GM12878 (cell line): ENCODE results near the gene SLC29A1. TPM values are rescaled to one million over a fixed set of nuclear protein-coding genes. Genes with fewer than 3 reads are reported as not detected.
A peak's percentile ranks its signal among the peaks of the same experiment; 100 is the strongest.

Source experiments
- BCL11A ChIP-seq: IDR thresholded peaks from 2 replicates; pipeline ENCODE4 v1.6.1; 2011; ENCODE audit warnings: low read depth, low read length
- CBX3 ChIP-seq: fragments of 200-600 bp; sonication (generic); IDR thresholded peaks from 2 replicates; pipeline ENCODE4 v1.6.1; 2016; ENCODE audit warnings: low read depth, borderline replicate concordance
- CHD1 ChIP-seq: IDR thresholded peaks from 2 replicates; pipeline ENCODE4 v1.6.1; 2012; ENCODE audit warnings: low read depth, low read length, improper control_type of control experiment
- CHD4 ChIP-seq: fragments of 200-600 bp; sonication (generic); IDR thresholded peaks from 2 replicates; pipeline ENCODE4 v1.6.1; 2016; ENCODE audit warnings: mild to moderate bottlenecking
- DPF2 ChIP-seq: fragments of 450-650 bp; IDR thresholded peaks from 2 replicates; pipeline ENCODE4 v1.6.1; 2017; ENCODE audit warnings: mild to moderate bottlenecking
- ELK1 ChIP-seq: IDR thresholded peaks from 2 replicates; pipeline ENCODE4 v1.6.1; 2012; ENCODE audit warnings: low read depth, low read length, improper control_type of control experiment
- JUNB ChIP-seq: IDR thresholded peaks from 2 replicates; pipeline ENCODE4 v1.6.1; 2016; ENCODE audit warnings: antibody characterized with exemption, mild to moderate bottlenecking
- KLF5 ChIP-seq: fragments of 450-650 bp; IDR thresholded peaks from 2 replicates; pipeline ENCODE4 v1.6.1; 2014; ENCODE audit warnings: mild to moderate bottlenecking; ENCODE audit not compliant: partially characterized antibody
- MYC ChIP-seq: IDR thresholded peaks from 2 replicates; pipeline ENCODE4 v1.6.1; 2011; ENCODE audit warnings: mild to moderate bottlenecking, low read length, moderate library complexity, inconsistent platforms; ENCODE audit not compliant: insufficient read depth, insufficient replicate concordance, insufficient read length, severe bottlenecking
- PKNOX1 ChIP-seq: fragments of 450-650 bp; IDR thresholded peaks from 2 replicates; pipeline ENCODE4 v1.6.1; 2016; ENCODE audit warnings: mild to moderate bottlenecking
- RAD21 ChIP-seq: IDR thresholded peaks from 2 replicates; pipeline ENCODE4 v1.6.1; 2011; ENCODE audit warnings: mild to moderate bottlenecking, low read depth, low read length, moderate library complexity; ENCODE audit not compliant: insufficient read depth
- RELA ChIP-seq: fragments of 450-650 bp; IDR thresholded peaks from 2 replicates; pipeline ENCODE4 v1.8.0; 2014; ENCODE audit warnings: borderline replicate concordance; ENCODE audit not compliant: partially characterized antibody
- RUNX3 ChIP-seq: IDR thresholded peaks from 2 replicates; pipeline ENCODE4 v1.6.1; 2012; ENCODE audit warnings: low read length, inconsistent platforms
- SMAD5 ChIP-seq: IDR thresholded peaks from 2 replicates; pipeline ENCODE4 v1.6.1; 2016; ENCODE audit warnings: antibody characterized with exemption, low read depth
- SMC3 ChIP-seq: IDR thresholded peaks from 2 replicates; pipeline ENCODE4 v1.6.1; 2011; ENCODE audit warnings: low read length, improper control_type of control experiment, borderline replicate concordance
- SUZ12 ChIP-seq: fragments of 200-600 bp; sonication (generic); IDR thresholded peaks from one replicate; pipeline ENCODE4 v1.6.1; 2018; ENCODE audit warnings: antibody characterized with exemption, mild to moderate bottlenecking; ENCODE audit not compliant: unreplicated experiment
- TAF1 ChIP-seq: IDR thresholded peaks from 2 replicates; pipeline ENCODE4 v1.6.1; 2011; ENCODE audit warnings: mild to moderate bottlenecking, low read depth, low read length, borderline replicate concordance
- TARDBP ChIP-seq: IDR thresholded peaks from 2 replicates; pipeline ENCODE4 v1.6.1; 2016; ENCODE audit warnings: borderline replicate concordance
- TBL1XR1 ChIP-seq: IDR thresholded peaks from 2 replicates; pipeline ENCODE4 v1.6.1; 2012; ENCODE audit warnings: low read depth, low read length, improper control_type of control experiment
- USF1 ChIP-seq: IDR thresholded peaks from 2 replicates; pipeline ENCODE4 v1.6.1; 2011; ENCODE audit warnings: borderline replicate concordance, low read depth, mild to moderate bottlenecking, moderate library complexity, mixed read lengths, low read length; ENCODE audit not compliant: insufficient read depth; ENCODE audit errors: extremely low read length
- ZBTB33 ChIP-seq: fragments of 450-650 bp; IDR thresholded peaks from 2 replicates; pipeline ENCODE4 v1.6.1; 2017; ENCODE audit warnings: mild to moderate bottlenecking
- ZNF24 ChIP-seq: fragments of 450-650 bp; IDR thresholded peaks from 2 replicates; pipeline ENCODE4 v1.6.1; 2017; ENCODE audit warnings: antibody characterized with exemption, mild to moderate bottlenecking
- ZZZ3 ChIP-seq: IDR thresholded peaks from 2 replicates; pipeline ENCODE4 v1.6.1; 2011; ENCODE audit warnings: low read depth; ENCODE audit not compliant: control insufficient read depth, insufficient read length
- polyA plus RNA-seq, 11 experiments: library from polyadenylated mRNA; depleted of rRNA in 4 of 11; unstranded in 6 of 11; stranded (reverse) in 5 of 11; fragments of >200 nt; fragmentation: Nextera tagmentation in 4 of 11; fragmentation: Illumina TruSeq in 1 of 11; extraction: Ambion mirVana in 4 of 11; extraction: Trizol in 1 of 11; gene quantifications; 1 replicate in 1 of 11; 2 replicates in 10 of 11; pipeline versions ENCODE4 v1.2.1 to v1.2.3, GENCODE V29; 2011 to 2016; ENCODE audit warnings: inconsistent platforms in 2 of 11, missing spikeins in 2 of 11, low read depth in 1 of 11
- total RNA-seq, 4 experiments: library from RNA; depleted of rRNA in 3 of 4; stranded (reverse); fragments of >200 nt in 3 of 4; fragmentation: Illumina TruSeq in 1 of 4; extraction: Trizol in 1 of 4; gene quantifications; 2 replicates each; pipeline versions ENCODE4 v1.2.1 to v1.2.3, GENCODE V29; 2013 to 2021
- TF ChIP-seq, protein P1 (sequence below): fragments of 450-650 bp; IDR thresholded peaks from 2 replicates; pipeline ENCODE4 v1.6.1; 2017; ENCODE audit warnings: low read depth, mild to moderate bottlenecking, moderate library complexity

SLC29A1 gene
- total and polyA plus RNA-seq, 10 of the 15 experiments (the other 5 are each of a cell fraction or from before 2014, with no cell fraction given): 10.0 to 132 (median 93.4) TPM

GRCh38 chr6:44176762-44177509 is 46.5 kb upstream of the SLC29A1 start (continued):
- TF ChIP-seq CBX3 (no peak), RAD21 (no peak), RELA (peak; percentile 62), SUZ12 (no peak), BCL11A (peak; percentile 45; the same call in 1 of the 2 replicates), SMAD5 (no peak), KLF5 (no peak), ZNF24 (no peak), ZZZ3 (no peak), CHD4 (no peak), MYC (no peak), TARDBP (no peak), PKNOX1 (peak; percentile 91), TAF1 (no peak), USF1 (no peak), RUNX3 (peak; percentile 87), CHD1 (no peak), DPF2 (peak; percentile 39; the same call in 1 of the 2 replicates), TBL1XR1 (no peak), ZBTB33 (no peak), ELK1 (no peak), SMC3 (no peak), JUNB (no peak)
- TF ChIP-seq, protein P1, sequence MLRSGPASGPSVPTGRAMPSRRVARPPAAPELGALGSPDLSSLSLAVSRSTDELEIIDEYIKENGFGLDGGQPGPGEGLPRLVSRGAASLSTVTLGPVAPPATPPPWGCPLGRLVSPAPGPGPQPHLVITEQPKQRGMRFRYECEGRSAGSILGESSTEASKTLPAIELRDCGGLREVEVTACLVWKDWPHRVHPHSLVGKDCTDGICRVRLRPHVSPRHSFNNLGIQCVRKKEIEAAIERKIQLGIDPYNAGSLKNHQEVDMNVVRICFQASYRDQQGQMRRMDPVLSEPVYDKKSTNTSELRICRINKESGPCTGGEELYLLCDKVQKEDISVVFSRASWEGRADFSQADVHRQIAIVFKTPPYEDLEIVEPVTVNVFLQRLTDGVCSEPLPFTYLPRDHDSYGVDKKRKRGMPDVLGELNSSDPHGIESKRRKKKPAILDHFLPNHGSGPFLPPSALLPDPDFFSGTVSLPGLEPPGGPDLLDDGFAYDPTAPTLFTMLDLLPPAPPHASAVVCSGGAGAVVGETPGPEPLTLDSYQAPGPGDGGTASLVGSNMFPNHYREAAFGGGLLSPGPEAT: peak; percentile 37; the same call in 1 of the 2 replicates
